Measurements from ENCODE around the gene WTIP. TPM values are rescaled to one million over a fixed set of nuclear protein-coding genes. Genes with fewer than 3 reads are reported as not detected.

Gene WTIP
- total RNA-seq, 1 experiment from 2014 or later = 73.6 TPM

DNA sequence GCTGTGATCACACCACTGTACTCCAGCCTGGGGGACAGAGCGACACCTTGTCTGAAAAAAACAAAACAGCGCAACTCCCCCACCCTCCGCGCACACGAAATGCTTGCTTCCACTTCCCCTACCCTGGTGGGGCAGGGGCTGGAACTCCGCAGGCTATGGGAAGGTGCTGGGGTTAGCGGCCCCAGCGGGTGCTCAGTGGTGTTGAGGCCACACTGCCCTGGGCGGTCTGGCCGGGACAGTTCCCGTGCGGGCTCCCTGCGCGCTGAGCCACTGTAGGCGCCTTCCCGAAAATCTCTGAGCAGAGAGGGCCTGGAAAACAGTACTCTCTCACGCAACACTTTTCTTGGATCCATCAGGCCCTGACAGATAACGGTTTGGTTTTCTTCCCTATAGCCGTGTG, 1.1 kb upstream of the WTIP start:
- no peak for TF ChIP-seq SIN3A (IDR thresholded peaks at IDR 0.05; ENCODE audit: borderline replicate concordance, insufficient read depth, low read depth, low read length)
- TF ChIP-seq TCF7L2 (IDR thresholded peaks at IDR 0.05; ENCODE audit: low read depth, low read length) = no peak
- TF ChIP-seq, protein P1, sequence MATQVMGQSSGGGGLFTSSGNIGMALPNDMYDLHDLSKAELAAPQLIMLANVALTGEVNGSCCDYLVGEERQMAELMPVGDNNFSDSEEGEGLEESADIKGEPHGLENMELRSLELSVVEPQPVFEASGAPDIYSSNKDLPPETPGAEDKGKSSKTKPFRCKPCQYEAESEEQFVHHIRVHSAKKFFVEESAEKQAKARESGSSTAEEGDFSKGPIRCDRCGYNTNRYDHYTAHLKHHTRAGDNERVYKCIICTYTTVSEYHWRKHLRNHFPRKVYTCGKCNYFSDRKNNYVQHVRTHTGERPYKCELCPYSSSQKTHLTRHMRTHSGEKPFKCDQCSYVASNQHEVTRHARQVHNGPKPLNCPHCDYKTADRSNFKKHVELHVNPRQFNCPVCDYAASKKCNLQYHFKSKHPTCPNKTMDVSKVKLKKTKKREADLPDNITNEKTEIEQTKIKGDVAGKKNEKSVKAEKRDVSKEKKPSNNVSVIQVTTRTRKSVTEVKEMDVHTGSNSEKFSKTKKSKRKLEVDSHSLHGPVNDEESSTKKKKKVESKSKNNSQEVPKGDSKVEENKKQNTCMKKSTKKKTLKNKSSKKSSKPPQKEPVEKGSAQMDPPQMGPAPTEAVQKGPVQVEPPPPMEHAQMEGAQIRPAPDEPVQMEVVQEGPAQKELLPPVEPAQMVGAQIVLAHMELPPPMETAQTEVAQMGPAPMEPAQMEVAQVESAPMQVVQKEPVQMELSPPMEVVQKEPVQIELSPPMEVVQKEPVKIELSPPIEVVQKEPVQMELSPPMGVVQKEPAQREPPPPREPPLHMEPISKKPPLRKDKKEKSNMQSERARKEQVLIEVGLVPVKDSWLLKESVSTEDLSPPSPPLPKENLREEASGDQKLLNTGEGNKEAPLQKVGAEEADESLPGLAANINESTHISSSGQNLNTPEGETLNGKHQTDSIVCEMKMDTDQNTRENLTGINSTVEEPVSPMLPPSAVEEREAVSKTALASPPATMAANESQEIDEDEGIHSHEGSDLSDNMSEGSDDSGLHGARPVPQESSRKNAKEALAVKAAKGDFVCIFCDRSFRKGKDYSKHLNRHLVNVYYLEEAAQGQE (IDR thresholded peaks at IDR 0.05; ENCODE audit: insufficient read depth in 1 of 2, low read depth in 2 of 2, low read length in 1 of 2) = no peak
- TF ChIP-seq, protein P2, sequence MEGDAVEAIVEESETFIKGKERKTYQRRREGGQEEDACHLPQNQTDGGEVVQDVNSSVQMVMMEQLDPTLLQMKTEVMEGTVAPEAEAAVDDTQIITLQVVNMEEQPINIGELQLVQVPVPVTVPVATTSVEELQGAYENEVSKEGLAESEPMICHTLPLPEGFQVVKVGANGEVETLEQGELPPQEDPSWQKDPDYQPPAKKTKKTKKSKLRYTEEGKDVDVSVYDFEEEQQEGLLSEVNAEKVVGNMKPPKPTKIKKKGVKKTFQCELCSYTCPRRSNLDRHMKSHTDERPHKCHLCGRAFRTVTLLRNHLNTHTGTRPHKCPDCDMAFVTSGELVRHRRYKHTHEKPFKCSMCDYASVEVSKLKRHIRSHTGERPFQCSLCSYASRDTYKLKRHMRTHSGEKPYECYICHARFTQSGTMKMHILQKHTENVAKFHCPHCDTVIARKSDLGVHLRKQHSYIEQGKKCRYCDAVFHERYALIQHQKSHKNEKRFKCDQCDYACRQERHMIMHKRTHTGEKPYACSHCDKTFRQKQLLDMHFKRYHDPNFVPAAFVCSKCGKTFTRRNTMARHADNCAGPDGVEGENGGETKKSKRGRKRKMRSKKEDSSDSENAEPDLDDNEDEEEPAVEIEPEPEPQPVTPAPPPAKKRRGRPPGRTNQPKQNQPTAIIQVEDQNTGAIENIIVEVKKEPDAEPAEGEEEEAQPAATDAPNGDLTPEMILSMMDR (IDR thresholded peaks at IDR 0.05) = no peak
- no peak for TF ChIP-seq POLR2AphosphoS5 (IDR thresholded peaks at IDR 0.05; ENCODE audit: low read depth, low read length)
- H3K4me3 ChIP-seq (ENCODE audit: low read depth in 2 of 2, low read length in 2 of 2) = peak overlapping the region in 1 of 2 experiments; percentile 65; a peak in 2 of 4 replicates
- H3K4me1 ChIP-seq (ENCODE audit: control insufficient read depth, insufficient read depth, low read length) = peaks cover 15% of the 10 kb centered on the region
- H3K9me3 ChIP-seq (ENCODE audit: control insufficient read depth, insufficient read depth, low read depth, low read length) = no peaks in the 10 kb centered on the region
- intact Hi-C loops (cut with micrococcal nuclease; ENCODE audit: unreplicated experiment) = no loop called here
- in situ Hi-C loops (cut with HindIII; ENCODE audit: low pct_unique_long_range_greater_than_20kb, low sequenced_read_pairs) = no loop called here
- ATAC-seq (no peak), DNase-seq (ENCODE audit: low read depth, low spot score) (no peak)
- H3K27me3 ChIP-seq (ENCODE audit: control insufficient read depth, insufficient read depth, low read length) = no peaks in the 10 kb centered on the region
- H3K36me3 ChIP-seq (ENCODE audit: control insufficient read depth, insufficient read depth, low read length) = no peaks in the 10 kb centered on the region
- ChIA-PET CTCF (no interaction called here), POLR2A (no interaction called here)
- BruUV-seq (replicated peaks) = no TSS peak
- H3K27ac ChIP-seq (ENCODE audit: low read length) = peak overlapping the region; percentile 88

DNA sequence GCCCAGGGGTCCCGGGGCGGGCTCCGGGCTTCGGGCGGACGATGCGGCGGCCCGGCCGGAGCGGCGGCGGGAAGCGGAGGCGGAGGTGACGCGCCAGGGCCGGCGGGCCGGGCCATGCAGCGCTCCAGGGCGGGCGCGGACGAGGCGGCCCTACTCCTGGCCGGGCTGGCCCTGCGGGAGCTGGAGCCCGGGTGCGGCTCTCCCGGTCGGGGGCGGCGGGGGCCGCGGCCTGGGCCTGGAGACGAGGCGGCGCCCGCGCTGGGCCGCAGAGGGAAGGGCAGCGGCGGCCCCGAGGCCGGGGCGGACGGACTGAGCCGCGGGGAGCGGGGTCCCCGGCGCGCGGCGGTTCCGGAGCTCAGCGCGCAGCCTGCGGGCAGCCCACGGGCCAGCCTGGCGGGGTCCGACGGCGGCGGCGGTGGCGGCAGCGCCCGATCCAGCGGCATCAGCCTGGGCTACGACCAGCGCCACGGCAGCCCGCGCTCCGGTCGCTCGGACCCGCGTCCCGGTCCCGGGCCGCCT, 362 bp downstream of the WTIP start:
- DNase-seq (ENCODE audit: low read depth, low spot score) (no peak), ATAC-seq (peak; percentile 75)
- Histone ChIP-seq H3K36me3 (ENCODE audit: control insufficient read depth, insufficient read depth, low read length) (no peaks in the 10 kb centered on the region), H3K4me3 (ENCODE audit: low read depth in 2 of 2, low read length in 2 of 2) (peak overlapping the region; percentile 71), H3K27me3 (ENCODE audit: control insufficient read depth, insufficient read depth, low read length) (no peaks in the 10 kb centered on the region), H3K4me1 (ENCODE audit: control insufficient read depth, insufficient read depth, low read length) (peaks cover 15% of the 10 kb centered on the region), H3K27ac (ENCODE audit: low read length) (no peak overlapping the region), H3K9me3 (ENCODE audit: control insufficient read depth, insufficient read depth, low read depth, low read length) (no peaks in the 10 kb centered on the region)
- BruUV-seq (replicated peaks) = no TSS peak
- TF ChIP-seq, protein P2 (IDR thresholded peaks at IDR 0.05) = no peak
- 0 out of 2 replicates have a peak, but pooled peaks have one; percentile 41 for TF ChIP-seq SIN3A (IDR thresholded peaks at IDR 0.05; ENCODE audit: borderline replicate concordance, insufficient read depth, low read depth, low read length)
- ChIA-PET POLR2A (interaction anchor here (0.7 kb wide), 1 partner anchor 83 kb away, joined by 4 read pairs; no protein-coding TSS in a partner anchor), CTCF (no interaction called here)
- in situ Hi-C loops (cut with HindIII; ENCODE audit: low pct_unique_long_range_greater_than_20kb, low sequenced_read_pairs) (no loop called here), intact Hi-C loops (cut with micrococcal nuclease; ENCODE audit: unreplicated experiment) (no loop called here)
